HEK293 (cell line): ENCODE results near the gene ZSCAN10.

Source experiments
- CTCF ChIA-PET: fragments of 350-600 bp; formaldehyde crosslinking; extraction: SDS; loops from one replicate; lab custom pipeline; 2021; ENCODE audit warnings: antibody characterized with exemption; lab: Yijun Ruan, JAX
- POLR2A ChIA-PET: fragments of 300-600 bp; formaldehyde crosslinking; extraction: SDS; loops from one replicate; lab custom pipeline; 2020; ENCODE audit warnings: antibody characterized with exemption, inconsistent platforms; lab: Yijun Ruan, JAX
- H3K27ac ChIP-seq: fragments of 200-500 bp; sonication (Bioruptor generic); 2 replicates; pipeline ENCODE4 v1.5.1; 2014; ENCODE audit warnings: low read depth, low read length, control low read depth, inconsistent platforms; ENCODE audit errors: extremely low read depth
- H3K36me3 ChIP-seq, 2 experiments: fragments of 200-500 bp in 1 of 2; sonication (Bioruptor generic) in 1 of 2; 1 replicate in 1 of 2; 2 replicates in 1 of 2; pipeline ENCODE4 v1.5.1; 2014 to 2017; ENCODE audit warnings: inconsistent platforms in 2 of 2, low read length in 2 of 2; ENCODE audit not compliant: control insufficient read depth in 2 of 2, insufficient read depth in 1 of 2
- H3K4me1 ChIP-seq: fragments of 200-500 bp; sonication (Bioruptor generic); 2 replicates; pipeline ENCODE4 v1.5.1; 2014; ENCODE audit warnings: mild to moderate bottlenecking, low read length, inconsistent platforms; ENCODE audit not compliant: control insufficient read depth, insufficient read depth
- H3K4me3 ChIP-seq: 2 replicates; pipeline ENCODE4 v1.5.1; 2011; ENCODE audit warnings: low read depth, mild to moderate bottlenecking, control low read depth, low read length, moderate library complexity
- H3K9me3 ChIP-seq: fragments of 200-500 bp; sonication (Bioruptor generic); 2 replicates; pipeline ENCODE4 v1.5.1; 2014; ENCODE audit warnings: low read depth, low read length, inconsistent platforms; ENCODE audit not compliant: control insufficient read depth, insufficient read depth
- GLI2 ChIP-seq: fragments of 450-650 bp; formaldehyde crosslinking; IDR thresholded peaks from 2 replicates; pipeline ENCODE4; 2017; ENCODE audit warnings: missing biosample characterization, missing genetic modification characterization, low read depth, borderline replicate concordance
- GLI4 ChIP-seq: fragments of 450-650 bp; formaldehyde crosslinking; IDR thresholded peaks from 2 replicates; pipeline ENCODE4 v1.5.1; 2016; ENCODE audit warnings: missing biosample characterization, missing genetic modification characterization
- KLF1 ChIP-seq: fragments of 450-650 bp; formaldehyde crosslinking; IDR thresholded peaks from 2 replicates; pipeline ENCODE4 v1.5.1; 2016; ENCODE audit warnings: missing biosample characterization, missing genetic modification characterization
- KLF10 ChIP-seq: fragments of 450-650 bp; IDR thresholded peaks from 2 replicates; pipeline ENCODE4 v1.5.1; 2018; ENCODE audit warnings: missing biosample characterization, mild to moderate bottlenecking, missing genetic modification characterization
- KLF8 ChIP-seq: fragments of 450-650 bp; formaldehyde crosslinking; IDR thresholded peaks from 2 replicates; pipeline ENCODE4 v1.5.1; 2016; ENCODE audit warnings: missing biosample characterization, missing genetic modification characterization
- SETDB1 ChIP-seq: IDR thresholded peaks from one replicate; pipeline ENCODE4 v1.6.1; 2017; ENCODE audit warnings: mild to moderate bottlenecking, low read length, moderate library complexity, mixed read lengths; ENCODE audit not compliant: insufficient read length
- SP2 ChIP-seq: fragments of 450-650 bp; formaldehyde crosslinking; IDR thresholded peaks from 2 replicates; pipeline ENCODE4 v1.5.1; 2016; ENCODE audit warnings: missing biosample characterization, missing genetic modification characterization
- YY1 ChIP-seq: fragments of 450-650 bp; formaldehyde crosslinking; IDR thresholded peaks from 2 replicates; pipeline ENCODE4 v1.5.1; 2018; ENCODE audit warnings: missing biosample characterization, missing genetic modification characterization
- ZBTB1 ChIP-seq: fragments of 450-650 bp; formaldehyde crosslinking; IDR thresholded peaks from 2 replicates; pipeline ENCODE4 v1.5.1; 2016; ENCODE audit warnings: missing biosample characterization, missing genetic modification characterization
- ZFHX2 ChIP-seq: fragments of 450-650 bp; formaldehyde crosslinking; conservative IDR thresholded peaks from 2 replicates; pipeline ENCODE4 v1.5.1; 2016; ENCODE audit warnings: missing biosample characterization, missing genetic modification characterization
- ZFP41 ChIP-seq: fragments of 450-650 bp; formaldehyde crosslinking; IDR thresholded peaks from 2 replicates; pipeline ENCODE4 v1.5.1; 2016; ENCODE audit warnings: missing biosample characterization, missing genetic modification characterization, borderline replicate concordance
- ZNF132 ChIP-seq: fragments of 450-650 bp; formaldehyde crosslinking; IDR thresholded peaks from 2 replicates; pipeline ENCODE4 v1.5.1; 2017; ENCODE audit warnings: missing biosample characterization, missing genetic modification characterization, borderline replicate concordance
- ZNF140 ChIP-seq: fragments of 450-650 bp; formaldehyde crosslinking; IDR thresholded peaks from 2 replicates; pipeline ENCODE4 v1.5.1; 2016; ENCODE audit warnings: missing biosample characterization, missing genetic modification characterization
- ZNF223 ChIP-seq: fragments of 450-650 bp; formaldehyde crosslinking; IDR thresholded peaks from 2 replicates; pipeline ENCODE4 v1.5.1; 2016; ENCODE audit warnings: missing biosample characterization, missing genetic modification characterization
- ZNF341 ChIP-seq: fragments of 450-650 bp; formaldehyde crosslinking; IDR thresholded peaks from 2 replicates; pipeline ENCODE4; 2016; ENCODE audit warnings: low read depth, missing biosample characterization, missing genetic modification characterization
- ZNF366 ChIP-seq: fragments of 450-650 bp; formaldehyde crosslinking; conservative IDR thresholded peaks from 2 replicates; pipeline ENCODE4 v1.5.1; 2016; ENCODE audit warnings: missing biosample characterization, missing genetic modification characterization
- ZNF514 ChIP-seq: fragments of 450-650 bp; formaldehyde crosslinking; IDR thresholded peaks from 2 replicates; pipeline ENCODE4 v1.5.1; 2016; ENCODE audit warnings: missing biosample characterization, missing genetic modification characterization
- ZNF600 ChIP-seq: fragments of 450-650 bp; formaldehyde crosslinking; IDR thresholded peaks from 2 replicates; pipeline ENCODE4 v1.5.1; 2016; ENCODE audit warnings: missing biosample characterization, missing genetic modification characterization
- ZNF621 ChIP-seq: fragments of 450-650 bp; formaldehyde crosslinking; IDR thresholded peaks from 2 replicates; pipeline ENCODE4 v1.5.1; 2017; ENCODE audit warnings: missing biosample characterization, missing genetic modification characterization
- ZNF626 ChIP-seq: fragments of 450-650 bp; sonication (Bioruptor Pico); formaldehyde crosslinking; IDR thresholded peaks from 2 replicates; pipeline ENCODE4 v1.5.1; 2018; ENCODE audit warnings: missing biosample characterization, missing genetic modification characterization, inconsistent platforms
- ZNF670 ChIP-seq: fragments of 450-650 bp; formaldehyde crosslinking; IDR thresholded peaks from 2 replicates; pipeline ENCODE4 v1.5.1; 2016; ENCODE audit warnings: missing biosample characterization, missing genetic modification characterization, low read depth
- ZSCAN23 ChIP-seq: fragments of 450-650 bp; formaldehyde crosslinking; IDR thresholded peaks from 2 replicates; pipeline ENCODE4 v1.5.1; 2016; ENCODE audit warnings: missing biosample characterization, missing genetic modification characterization
- TF ChIP-seq, protein P1 (sequence below): fragments of 450-650 bp; formaldehyde crosslinking; IDR thresholded peaks from 2 replicates; pipeline ENCODE4 v1.5.1; 2016; ENCODE audit warnings: missing biosample characterization, missing genetic modification characterization
- TF ChIP-seq, protein P2 (sequence below): fragments of 450-650 bp; formaldehyde crosslinking; IDR thresholded peaks from 2 replicates; pipeline ENCODE4; 2016; ENCODE audit warnings: missing biosample characterization, missing genetic modification characterization
- TF ChIP-seq, protein P3 (sequence below): fragments of 450-650 bp; formaldehyde crosslinking; IDR thresholded peaks from 2 replicates; pipeline ENCODE4 v1.5.1; 2016; ENCODE audit warnings: missing biosample characterization, missing genetic modification characterization
- TF ChIP-seq, protein P4 (sequence below): fragments of 450-650 bp; formaldehyde crosslinking; IDR thresholded peaks from 2 replicates; pipeline ENCODE4 v1.5.1; 2017; ENCODE audit warnings: missing biosample characterization, missing genetic modification characterization
- TF ChIP-seq, protein P5 (sequence below): fragments of 450-650 bp; formaldehyde crosslinking; IDR thresholded peaks from 2 replicates; pipeline ENCODE4 v1.5.1; 2016; ENCODE audit warnings: missing biosample characterization, missing genetic modification characterization
- TF ChIP-seq, protein P6 (sequence below): fragments of 450-650 bp; formaldehyde crosslinking; IDR thresholded peaks from 2 replicates; pipeline ENCODE4 v1.5.1; 2016; ENCODE audit warnings: missing biosample characterization, missing genetic modification characterization

Gene ZSCAN10

DNA sequence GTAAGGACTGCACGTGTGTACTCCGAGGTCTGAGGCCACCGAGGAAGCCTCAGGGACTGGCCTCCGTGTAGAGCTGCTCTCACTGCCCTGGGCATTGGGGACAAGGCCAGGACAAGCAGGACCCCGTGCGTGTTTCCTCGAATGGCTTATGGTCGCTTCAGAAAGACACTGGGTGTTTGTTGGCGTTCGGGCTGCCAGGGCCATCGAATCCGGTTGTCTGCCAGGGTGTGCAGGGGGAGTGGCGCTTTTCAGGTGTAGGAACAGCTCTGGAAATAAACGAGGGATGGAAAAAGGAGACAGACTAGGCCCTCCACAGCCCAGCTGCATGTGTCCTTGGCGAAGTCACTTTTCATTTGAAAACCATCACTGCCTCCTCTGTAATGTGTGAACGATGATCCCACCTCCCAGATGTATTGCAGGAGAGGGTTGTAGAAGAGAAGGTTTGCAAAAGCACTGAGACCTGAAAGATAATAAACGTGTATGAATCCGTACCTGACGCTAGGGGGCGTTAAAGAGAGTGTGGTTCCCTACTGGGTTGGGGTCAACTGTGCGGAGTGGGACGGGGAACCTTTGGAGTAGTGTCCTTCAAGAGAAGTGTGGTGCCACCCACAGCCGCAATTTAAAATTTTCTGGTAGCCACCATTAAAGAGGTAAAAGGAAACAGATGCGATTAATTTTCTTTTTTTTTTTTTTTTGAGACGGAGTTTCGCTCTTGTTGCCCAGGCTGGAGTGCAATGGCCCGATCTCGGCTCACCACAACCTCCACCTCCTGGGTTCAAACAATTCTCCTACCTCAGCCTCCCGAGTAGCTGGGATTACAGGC is 2.1 kb upstream of the ZSCAN10 start (continued):
- TF ChIP-seq ZNF670 (tag by site-specific recombination) (no peak), SETDB1 (no peak)
- TF ChIP-seq, protein P1, sequence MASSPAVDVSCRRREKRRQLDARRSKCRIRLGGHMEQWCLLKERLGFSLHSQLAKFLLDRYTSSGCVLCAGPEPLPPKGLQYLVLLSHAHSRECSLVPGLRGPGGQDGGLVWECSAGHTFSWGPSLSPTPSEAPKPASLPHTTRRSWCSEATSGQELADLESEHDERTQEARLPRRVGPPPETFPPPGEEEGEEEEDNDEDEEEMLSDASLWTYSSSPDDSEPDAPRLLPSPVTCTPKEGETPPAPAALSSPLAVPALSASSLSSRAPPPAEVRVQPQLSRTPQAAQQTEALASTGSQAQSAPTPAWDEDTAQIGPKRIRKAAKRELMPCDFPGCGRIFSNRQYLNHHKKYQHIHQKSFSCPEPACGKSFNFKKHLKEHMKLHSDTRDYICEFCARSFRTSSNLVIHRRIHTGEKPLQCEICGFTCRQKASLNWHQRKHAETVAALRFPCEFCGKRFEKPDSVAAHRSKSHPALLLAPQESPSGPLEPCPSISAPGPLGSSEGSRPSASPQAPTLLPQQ: no peak

DNA sequence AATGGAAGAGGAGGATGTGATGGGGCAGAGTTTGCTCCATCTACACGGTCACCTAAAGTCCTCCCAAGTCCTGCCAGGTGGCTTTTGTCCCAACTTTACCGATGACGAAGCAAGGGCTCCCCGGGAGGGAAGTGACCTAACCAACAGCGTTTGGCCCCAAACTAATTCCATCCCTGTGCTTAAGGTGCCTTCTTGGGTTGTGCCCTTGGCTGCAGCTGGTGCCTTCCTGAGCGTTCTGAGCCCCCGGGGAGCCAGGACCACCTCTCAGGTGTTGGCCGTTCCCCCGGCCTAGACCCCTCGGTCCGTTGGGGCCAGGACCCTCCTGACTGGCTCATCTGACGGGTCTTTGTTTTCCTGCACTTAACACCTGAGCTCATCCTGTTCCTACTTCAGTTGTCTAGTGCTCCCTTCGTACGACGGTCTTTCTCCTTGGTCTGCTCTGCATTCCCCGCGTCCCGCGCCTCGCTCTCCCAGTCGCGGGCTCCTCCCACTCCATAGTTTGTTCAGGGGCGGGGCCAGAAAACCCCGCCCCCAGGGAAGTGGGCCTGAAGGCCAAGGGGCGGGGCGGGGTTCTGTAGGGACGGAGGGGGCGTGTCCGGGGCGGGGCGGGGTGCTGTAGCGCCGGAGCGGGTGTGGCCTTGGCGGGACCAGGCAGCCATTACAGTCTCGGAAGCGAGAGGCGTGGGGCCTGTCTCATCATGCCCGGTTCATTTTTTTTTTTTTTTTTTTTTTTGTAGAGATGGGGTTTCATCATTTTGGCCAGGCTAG is 822 bp upstream of the ZSCAN10 start:
- Histone ChIP-seq H3K4me1 (peaks cover 3% of the 10 kb centered on the region), H3K4me3 (no peak overlapping the region), H3K9me3 (no peaks in the 10 kb centered on the region), H3K27ac (no peak overlapping the region), H3K36me3 (no peaks in the 10 kb centered on the region)
- CTCF ChIA-PET: interaction anchor here (0.8 to 3.6 kb wide), 2 partner anchors 29 to 41 kb away, joined by 3 to 16 read pairs; no protein-coding TSS in a partner anchor
- POLR2A ChIA-PET: interaction anchor here (1.3 kb wide), 1 partner anchor 51 kb away, joined by 4 read pairs; no protein-coding TSS in a partner anchor
- TF ChIP-seq ZNF626: no peak
- no peak for TF ChIP-seq ZNF366 (tag by site-specific recombination)
- TF ChIP-seq GLI4: no peak
- peak; percentile 80 for TF ChIP-seq ZNF600
- TF ChIP-seq, protein P2, sequence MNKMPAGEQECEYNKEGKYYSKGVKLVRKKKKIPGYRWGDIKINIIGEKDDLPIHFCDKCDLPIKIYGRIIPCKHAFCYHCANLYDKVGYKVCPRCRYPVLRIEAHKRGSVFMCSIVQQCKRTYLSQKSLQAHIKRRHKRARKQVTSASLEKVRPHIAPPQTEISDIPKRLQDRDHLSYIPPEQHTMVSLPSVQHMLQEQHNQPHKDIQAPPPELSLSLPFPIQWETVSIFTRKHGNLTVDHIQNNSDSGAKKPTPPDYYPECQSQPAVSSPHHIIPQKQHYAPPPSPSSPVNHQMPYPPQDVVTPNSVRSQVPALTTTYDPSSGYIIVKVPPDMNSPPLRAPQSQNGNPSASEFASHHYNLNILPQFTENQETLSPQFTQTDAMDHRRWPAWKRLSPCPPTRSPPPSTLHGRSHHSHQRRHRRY (tag by site-specific recombination): no peak
- peak; percentile 78 for TF ChIP-seq SP2
- TF ChIP-seq KLF10 (tag by site-specific recombination): peak; percentile 82
- no peak for TF ChIP-seq ZNF341
- TF ChIP-seq ZSCAN23: no peak
- peak; percentile 40 for TF ChIP-seq KLF1 (tag by site-specific recombination)
- TF ChIP-seq, protein P3, sequence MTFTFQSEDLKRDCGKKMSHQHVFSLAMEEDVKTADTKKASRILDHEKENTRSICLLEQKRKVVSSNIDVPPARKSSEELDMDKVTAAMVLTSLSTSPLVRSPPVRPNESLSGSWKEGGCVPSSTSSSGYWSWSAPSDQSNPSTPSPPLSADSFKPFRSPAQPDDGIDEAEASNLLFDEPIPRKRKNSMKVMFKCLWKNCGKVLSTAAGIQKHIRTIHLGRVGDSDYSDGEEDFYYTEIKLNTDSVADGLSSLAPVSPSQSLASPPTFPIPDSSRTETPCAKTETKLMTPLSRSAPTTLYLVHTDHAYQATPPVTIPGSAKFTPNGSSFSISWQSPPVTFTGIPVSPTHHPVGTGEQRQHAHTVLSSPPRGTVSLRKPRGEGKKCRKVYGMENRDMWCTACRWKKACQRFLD (tag by site-specific recombination): no peak
- TF ChIP-seq KLF8 (tag by site-specific recombination): peak; percentile 69; the same call in 1 of the 2 replicates
- TF ChIP-seq GLI2 (tag by site-specific recombination): no peak
- no peak for TF ChIP-seq ZNF223 (tag by site-specific recombination)
- TF ChIP-seq, protein P4, sequence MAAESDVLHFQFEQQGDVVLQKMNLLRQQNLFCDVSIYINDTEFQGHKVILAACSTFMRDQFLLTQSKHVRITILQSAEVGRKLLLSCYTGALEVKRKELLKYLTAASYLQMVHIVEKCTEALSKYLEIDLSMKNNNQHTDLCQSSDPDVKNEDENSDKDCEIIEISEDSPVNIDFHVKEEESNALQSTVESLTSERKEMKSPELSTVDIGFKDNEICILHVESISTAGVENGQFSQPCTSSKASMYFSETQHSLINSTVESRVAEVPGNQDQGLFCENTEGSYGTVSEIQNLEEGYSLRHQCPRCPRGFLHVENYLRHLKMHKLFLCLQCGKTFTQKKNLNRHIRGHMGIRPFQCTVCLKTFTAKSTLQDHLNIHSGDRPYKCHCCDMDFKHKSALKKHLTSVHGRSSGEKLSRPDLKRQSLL (tag by site-specific recombination): no peak
- TF ChIP-seq ZNF140 (tag by site-specific recombination): no peak
- TF ChIP-seq ZNF621 (tag by site-specific recombination): no peak
- TF ChIP-seq ZFP41 (tag by site-specific recombination): no peak
- no peak for TF ChIP-seq ZBTB1
- TF ChIP-seq, protein P5, sequence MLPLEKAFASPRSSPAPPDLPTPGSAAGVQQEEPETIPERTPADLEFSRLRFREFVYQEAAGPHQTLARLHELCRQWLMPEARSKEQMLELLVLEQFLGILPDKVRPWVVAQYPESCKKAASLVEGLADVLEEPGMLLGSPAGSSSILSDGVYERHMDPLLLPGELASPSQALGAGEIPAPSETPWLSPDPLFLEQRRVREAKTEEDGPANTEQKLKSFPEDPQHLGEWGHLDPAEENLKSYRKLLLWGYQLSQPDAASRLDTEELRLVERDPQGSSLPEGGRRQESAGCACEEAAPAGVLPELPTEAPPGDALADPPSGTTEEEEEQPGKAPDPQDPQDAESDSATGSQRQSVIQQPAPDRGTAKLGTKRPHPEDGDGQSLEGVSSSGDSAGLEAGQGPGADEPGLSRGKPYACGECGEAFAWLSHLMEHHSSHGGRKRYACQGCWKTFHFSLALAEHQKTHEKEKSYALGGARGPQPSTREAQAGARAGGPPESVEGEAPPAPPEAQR (tag by site-specific recombination): no peak
- TF ChIP-seq YY1: peak; percentile 37; the same call in 1 of the 2 replicates
- no peak for TF ChIP-seq ZNF514
- TF ChIP-seq ZNF132 (tag by site-specific recombination): no peak
- no peak for TF ChIP-seq ZFHX2 (tag by site-specific recombination)
- TF ChIP-seq, protein P6, sequence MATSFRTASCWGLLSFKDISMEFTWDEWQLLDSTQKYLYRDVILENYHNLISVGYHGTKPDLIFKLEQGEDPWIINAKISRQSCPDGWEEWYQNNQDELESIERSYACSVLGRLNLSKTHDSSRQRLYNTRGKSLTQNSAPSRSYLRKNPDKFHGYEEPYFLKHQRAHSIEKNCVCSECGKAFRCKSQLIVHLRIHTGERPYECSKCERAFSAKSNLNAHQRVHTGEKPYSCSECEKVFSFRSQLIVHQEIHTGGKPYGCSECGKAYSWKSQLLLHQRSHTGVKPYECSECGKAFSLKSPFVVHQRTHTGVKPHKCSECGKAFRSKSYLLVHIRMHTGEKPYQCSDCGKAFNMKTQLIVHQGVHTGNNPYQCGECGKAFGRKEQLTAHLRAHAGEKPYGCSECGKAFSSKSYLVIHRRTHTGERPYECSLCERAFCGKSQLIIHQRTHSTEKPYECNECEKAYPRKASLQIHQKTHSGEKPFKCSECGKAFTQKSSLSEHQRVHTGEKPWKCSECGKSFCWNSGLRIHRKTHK (tag by site-specific recombination): no peak
